Amniotic stem cell (primary cell): ENCODE data around the gene CDC42EP1.
"Not testable (repeated sequence)": the region's sequence is repeated elsewhere in the genome, so short reads cannot be mapped to it uniquely, and the experiment has no call there.

ENCODE experiments used
- DNase-seq: peaks from one replicate; lab custom pipeline; 2025; lab: John Stamatoyannopoulos, UW

The CDC42EP1 gene

GRCh38 chr22:37581504-37581903, 21.2 kb downstream of the CDC42EP1 start:
- no peak for DNase-seq

GRCh38 chr22:37582526-37582925, 22.2 kb downstream of the CDC42EP1 start:
- no peak for DNase-seq

- DNase-seq: no peak
Observed at GRCh38 chr22:37588546-37589215, 28.4 kb downstream of the CDC42EP1 start.

GRCh38 chr22:37589636-37590035, 29.4 kb downstream of the CDC42EP1 start:
- no peak for DNase-seq

- DNase-seq: not testable (repeated sequence)
Observed at GRCh38 chr22:37591081-37591480, 30.8 kb downstream of the CDC42EP1 start.

- no peak for DNase-seq
Observed at GRCh38 chr22:37591823-37592404, 31.6 kb downstream of the CDC42EP1 start.

GRCh38 chr22:37594237-37594636, 34.0 kb downstream of the CDC42EP1 start:
- DNase-seq: no peak

- DNase-seq: no peak
Observed at GRCh38 chr22:37599153-37599552, 38.9 kb downstream of the CDC42EP1 start.

GRCh38 chr22:37601203-37601539, 40.9 kb downstream of the CDC42EP1 start:
- DNase-seq: no peak

GRCh38 chr22:37601540-37602442, 41.5 kb downstream of the CDC42EP1 start:
- no peak for DNase-seq

GRCh38 chr22:37602546-37603277, 42.4 kb downstream of the CDC42EP1 start:
- DNase-seq: not testable (repeated sequence)

GRCh38 chr22:37604074-37604473, 43.8 kb downstream of the CDC42EP1 start:
- DNase-seq: no peak

GRCh38 chr22:37604875-37605274, 44.6 kb downstream of the CDC42EP1 start:
- no peak for DNase-seq

- peak; percentile 26 for DNase-seq
Observed at GRCh38 chr22:37607010-37607934, 47.0 kb downstream of the CDC42EP1 start.

GRCh38 chr22:37607935-37608476, 47.7 kb downstream of the CDC42EP1 start:
- no peak for DNase-seq

- DNase-seq: peak; percentile 97
Observed at GRCh38 chr22:37608477-37609239, 48.4 kb downstream of the CDC42EP1 start, which contains the start of gene GGA1. Gene GGA1, plus strand, starts transcription at chr22:37608834. Its CDS starts 27 bp downstream, at chr22:37608861.

GRCh38 chr22:37609240-37610152, 49.2 kb downstream of the CDC42EP1 start:
- no peak for DNase-seq

GRCh38 chr22:37610153-37610475, 49.8 kb downstream of the CDC42EP1 start:
- DNase-seq: not testable (repeated sequence)
